AG10803 (cell line): Measurements from ENCODE around the gene FOXK1.
"Not testable (repeated sequence)": the region's sequence is repeated elsewhere in the genome, so short reads cannot be mapped to it uniquely, and the experiment has no call there.

Experiments used
- DNase-seq: peaks from one replicate; pipeline ENCODE4 v3.0.0; 2010; ENCODE audit warnings: low read depth
- H3K4me3 ChIP-seq: 2 replicates; pipeline ENCODE4 v1.5.1; 2011; ENCODE audit warnings: mild to moderate bottlenecking, low read length, control low read depth
- TF ChIP-seq, protein P1 (sequence below): conservative IDR thresholded peaks from 2 replicates; pipeline ENCODE4 v1.5.1; 2011; ENCODE audit warnings: mild to moderate bottlenecking, low read length, control low read depth, inconsistent platforms

FOXK1 gene

DNA sequence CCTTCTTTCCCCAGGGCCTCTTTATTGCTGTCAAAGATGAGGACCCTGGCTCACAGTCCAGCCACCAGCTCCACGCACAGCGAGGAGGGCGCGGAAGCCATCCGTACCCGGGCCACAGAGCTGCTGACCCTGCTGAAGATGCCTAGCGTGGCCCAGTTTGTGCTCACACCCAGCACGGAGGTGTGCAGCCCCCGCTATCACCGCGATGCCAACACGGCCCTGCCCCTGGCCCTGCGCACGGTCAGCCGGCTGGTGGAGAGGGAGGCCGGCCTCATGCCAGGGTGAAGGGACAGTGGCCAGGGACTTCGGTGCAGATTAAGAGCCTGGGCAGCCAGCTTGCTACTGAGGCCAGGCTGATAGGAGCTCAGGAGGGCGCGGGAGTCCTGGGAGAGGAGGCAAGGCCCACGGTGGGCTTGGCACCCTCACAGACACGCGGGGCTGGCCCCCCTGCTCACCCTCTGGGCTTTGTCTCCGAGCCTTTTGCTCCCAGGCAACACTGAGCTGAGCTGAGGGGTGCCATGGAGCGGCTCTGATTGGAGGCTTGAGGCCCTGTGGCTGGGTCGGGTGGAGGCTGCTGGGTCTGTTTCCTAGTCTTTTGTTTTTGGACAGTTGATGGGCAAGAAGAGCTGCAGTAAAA lies 109.1 kb downstream of the FOXK1 start:
- DNase-seq, result no peak
- H3K4me3 ChIP-seq, result no peak overlapping the region
- TF ChIP-seq, protein P1, sequence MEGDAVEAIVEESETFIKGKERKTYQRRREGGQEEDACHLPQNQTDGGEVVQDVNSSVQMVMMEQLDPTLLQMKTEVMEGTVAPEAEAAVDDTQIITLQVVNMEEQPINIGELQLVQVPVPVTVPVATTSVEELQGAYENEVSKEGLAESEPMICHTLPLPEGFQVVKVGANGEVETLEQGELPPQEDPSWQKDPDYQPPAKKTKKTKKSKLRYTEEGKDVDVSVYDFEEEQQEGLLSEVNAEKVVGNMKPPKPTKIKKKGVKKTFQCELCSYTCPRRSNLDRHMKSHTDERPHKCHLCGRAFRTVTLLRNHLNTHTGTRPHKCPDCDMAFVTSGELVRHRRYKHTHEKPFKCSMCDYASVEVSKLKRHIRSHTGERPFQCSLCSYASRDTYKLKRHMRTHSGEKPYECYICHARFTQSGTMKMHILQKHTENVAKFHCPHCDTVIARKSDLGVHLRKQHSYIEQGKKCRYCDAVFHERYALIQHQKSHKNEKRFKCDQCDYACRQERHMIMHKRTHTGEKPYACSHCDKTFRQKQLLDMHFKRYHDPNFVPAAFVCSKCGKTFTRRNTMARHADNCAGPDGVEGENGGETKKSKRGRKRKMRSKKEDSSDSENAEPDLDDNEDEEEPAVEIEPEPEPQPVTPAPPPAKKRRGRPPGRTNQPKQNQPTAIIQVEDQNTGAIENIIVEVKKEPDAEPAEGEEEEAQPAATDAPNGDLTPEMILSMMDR, result no peak

- peak; percentile 43 for DNase-seq
- TF ChIP-seq, protein P1, result peak; percentile 50
- 0 out of 2 replicates have a peak overlapping the region, but pooled peaks have one; percentile 9 for H3K4me3 ChIP-seq
These were observed 109.8 kb downstream of the FOXK1 start for GRCh38 chr7:4791738-4792536.

- peak; percentile 22 for DNase-seq
- 0 out of 2 replicates have a peak overlapping the region, but pooled peaks have one; percentile 9 for H3K4me3 ChIP-seq
- TF ChIP-seq, protein P1, result no peak
These were observed 110.5 kb downstream of the FOXK1 start for GRCh38 chr7:4792537-4793126.

DNA sequence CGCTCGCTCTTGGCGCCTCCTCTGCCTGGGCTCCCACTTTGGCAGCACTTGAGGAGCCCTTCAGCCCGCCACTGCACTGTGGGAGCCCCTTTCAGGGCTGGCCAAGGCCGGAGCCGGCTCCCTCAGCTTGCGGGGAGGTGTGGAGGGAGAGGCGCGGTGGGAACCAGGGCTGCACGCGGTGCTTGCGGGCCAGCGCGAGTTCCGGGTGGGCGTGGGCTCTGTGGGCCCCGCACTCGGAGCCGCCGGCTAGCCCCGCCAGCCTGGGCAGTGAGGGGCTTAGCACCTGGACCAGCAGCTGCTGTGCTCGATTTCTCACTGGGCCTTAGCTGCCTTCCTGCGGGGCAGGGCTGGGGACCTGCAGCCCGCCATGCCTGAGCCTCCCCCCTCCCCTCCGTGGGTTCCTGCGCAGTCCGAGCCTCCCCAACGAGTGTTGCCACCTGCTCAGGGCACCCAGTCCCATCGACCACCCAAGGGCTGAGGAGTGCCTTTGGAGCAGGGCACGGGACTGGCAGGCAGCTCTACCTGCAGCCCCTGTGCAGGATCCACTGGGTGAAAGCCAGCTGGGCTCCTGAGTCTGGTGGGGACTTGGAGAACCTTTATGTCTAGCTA lies 111.4 kb downstream of the FOXK1 start:
- DNase-seq, H3K4me3 ChIP-seq: not testable (repeated sequence)

DNA sequence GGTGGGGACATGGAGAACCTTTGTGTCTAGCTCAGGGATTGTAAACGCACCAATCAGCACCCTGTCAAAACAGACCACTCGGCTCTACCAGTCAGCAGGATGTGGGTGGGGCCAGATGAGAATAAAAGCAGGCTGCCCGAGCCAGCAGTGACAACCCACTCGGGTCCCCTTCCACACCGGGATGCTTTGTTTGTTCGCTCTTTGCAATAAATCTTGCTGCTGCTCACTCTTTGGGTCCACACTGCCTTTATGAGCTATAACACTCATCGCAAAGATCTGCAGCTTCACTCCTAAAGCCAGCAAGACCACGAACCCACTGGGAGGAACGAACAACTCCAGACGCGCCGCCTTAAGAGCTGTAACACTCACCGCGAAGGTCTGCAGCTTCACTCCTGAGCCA lies 112.1 kb downstream of the FOXK1 start:
- DNase-seq, H3K4me3 ChIP-seq: not testable (repeated sequence)

DNA sequence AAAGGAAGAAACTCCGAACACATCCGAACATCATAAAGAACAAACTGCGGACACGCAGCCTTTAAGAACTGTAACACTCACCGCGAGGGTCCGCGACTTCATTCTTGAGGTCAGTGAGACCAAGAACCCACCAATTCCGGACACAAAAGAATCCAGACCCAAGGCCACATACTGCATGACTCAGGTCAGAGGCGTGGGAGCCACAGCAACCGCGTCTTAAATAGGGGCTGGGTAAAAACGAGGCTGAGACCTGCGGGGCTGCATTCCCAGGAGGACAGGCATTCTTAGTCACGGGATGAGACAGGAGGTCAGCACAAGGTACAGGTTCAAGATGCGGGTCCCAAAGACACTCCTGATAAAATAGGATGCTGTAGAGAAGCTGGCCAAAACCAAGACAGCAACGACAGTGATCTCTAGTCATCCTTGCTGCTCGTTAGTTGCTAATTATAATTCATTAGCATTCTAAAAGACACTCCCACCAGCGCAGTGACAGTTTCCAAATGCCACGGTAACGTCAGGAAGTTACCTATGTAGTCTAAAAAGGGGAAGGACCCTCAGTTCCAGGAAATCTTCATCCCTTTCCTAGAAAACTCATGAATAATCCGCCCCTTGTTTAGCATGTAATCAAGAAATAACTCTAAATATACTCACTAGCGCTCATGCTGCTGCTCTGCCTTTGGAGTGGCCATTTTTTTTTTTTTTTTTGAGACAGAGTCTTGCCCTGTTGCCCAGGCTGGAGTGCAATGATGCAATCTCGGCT lies 112.7 kb downstream of the FOXK1 start:
- TF ChIP-seq, protein P1, result no peak
- no peak overlapping the region for H3K4me3 ChIP-seq
- DNase-seq, result peak; percentile 5

DNA sequence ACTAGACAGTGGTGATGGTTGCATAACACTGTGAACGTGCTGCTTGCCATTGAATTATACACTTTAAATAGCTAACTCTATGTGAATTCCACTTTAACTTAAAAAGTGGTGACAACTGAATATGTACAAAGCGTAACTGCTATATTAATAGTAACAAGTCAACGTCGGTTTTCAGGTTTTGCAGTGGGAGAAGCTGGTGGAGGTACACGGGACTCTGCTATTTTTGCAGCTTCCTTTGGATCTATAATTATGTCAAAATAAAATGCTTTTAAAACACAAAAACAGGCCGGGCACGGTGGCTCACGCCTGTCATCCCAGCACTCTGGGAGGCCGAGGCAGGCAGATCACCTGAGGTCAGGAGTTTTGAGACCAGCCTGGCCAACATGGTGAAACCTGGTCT lies 114.4 kb downstream of the FOXK1 start:
- H3K4me3 ChIP-seq, result no peak overlapping the region
- DNase-seq, result no peak
- TF ChIP-seq, protein P1, result no peak
